HG02870 (cell line): ENCODE results near the gene CYP4F8.

Experiments
- ATAC-seq: cut with Tn5 transposase; IDR thresholded peaks from one replicate; pipeline ENCODE4 v1.9.1; 2021; ENCODE audit warnings: mild to moderate bottlenecking, moderate library complexity; ENCODE audit not compliant: unreplicated experiment

The CYP4F8 gene

GRCh38 chr19:15615526-15615925 lies 508 bp downstream of the CYP4F8 start:
- ATAC-seq: no peak

GRCh38 chr19:15616183-15616582 lies 1.2 kb downstream of the CYP4F8 start:
- ATAC-seq: no peak

GRCh38 chr19:15616627-15617270 lies 1.7 kb downstream of the CYP4F8 start:
- ATAC-seq: no peak

GRCh38 chr19:15618321-15618720 lies 3.3 kb downstream of the CYP4F8 start:
- no peak for ATAC-seq

- ATAC-seq: no peak
Measured at GRCh38 chr19:15621801-15622200, 6.8 kb downstream of the CYP4F8 start.

- no peak for ATAC-seq
Measured at GRCh38 chr19:15622991-15623390, 8.0 kb downstream of the CYP4F8 start.

- no peak for ATAC-seq
Measured at GRCh38 chr19:15623711-15624318, 8.8 kb downstream of the CYP4F8 start.

- ATAC-seq: no peak
Measured at GRCh38 chr19:15628236-15629002, 13.4 kb downstream of the CYP4F8 start.

GRCh38 chr19:15629003-15629880 lies 14.2 kb downstream of the CYP4F8 start:
- ATAC-seq: no peak

- ATAC-seq: no peak
Measured at GRCh38 chr19:15631817-15632216, 16.8 kb downstream of the CYP4F8 start.

- no peak for ATAC-seq
Measured at GRCh38 chr19:15633082-15633835, 18.2 kb downstream of the CYP4F8 start.

GRCh38 chr19:15634105-15634504 lies 19.1 kb downstream of the CYP4F8 start:
- ATAC-seq: no peak

GRCh38 chr19:15635016-15635805 lies 20.2 kb downstream of the CYP4F8 start:
- no peak for ATAC-seq

GRCh38 chr19:15636026-15636425 lies 21.0 kb downstream of the CYP4F8 start:
- no peak for ATAC-seq

- no peak for ATAC-seq
Measured at GRCh38 chr19:15639596-15639995, 24.6 kb downstream of the CYP4F8 start.

- ATAC-seq: no peak
Measured at GRCh38 chr19:15640294-15640903, 25.4 kb downstream of the CYP4F8 start, which contains the start of gene CYP4F3. TSS of gene CYP4F3 (plus strand) at chr19:15640897. CDS start at chr19:15641416, 519 bp downstream.

- no peak for ATAC-seq
Measured at GRCh38 chr19:15640904-15641597, 26.0 kb downstream of the CYP4F8 start.

- no peak for ATAC-seq
Measured at GRCh38 chr19:15641901-15642491, 27.0 kb downstream of the CYP4F8 start.
